HG03139 (cell line): ENCODE results near the gene ADAMTS4.
A peak's percentile ranks its signal among the peaks of the same experiment; 100 is the strongest.

ENCODE experiments used
- ATAC-seq: cut with Tn5 transposase; IDR thresholded peaks from one replicate; pipeline ENCODE4 v1.9.1; 2021; ENCODE audit not compliant: unreplicated experiment

ADAMTS4 gene

DNA sequence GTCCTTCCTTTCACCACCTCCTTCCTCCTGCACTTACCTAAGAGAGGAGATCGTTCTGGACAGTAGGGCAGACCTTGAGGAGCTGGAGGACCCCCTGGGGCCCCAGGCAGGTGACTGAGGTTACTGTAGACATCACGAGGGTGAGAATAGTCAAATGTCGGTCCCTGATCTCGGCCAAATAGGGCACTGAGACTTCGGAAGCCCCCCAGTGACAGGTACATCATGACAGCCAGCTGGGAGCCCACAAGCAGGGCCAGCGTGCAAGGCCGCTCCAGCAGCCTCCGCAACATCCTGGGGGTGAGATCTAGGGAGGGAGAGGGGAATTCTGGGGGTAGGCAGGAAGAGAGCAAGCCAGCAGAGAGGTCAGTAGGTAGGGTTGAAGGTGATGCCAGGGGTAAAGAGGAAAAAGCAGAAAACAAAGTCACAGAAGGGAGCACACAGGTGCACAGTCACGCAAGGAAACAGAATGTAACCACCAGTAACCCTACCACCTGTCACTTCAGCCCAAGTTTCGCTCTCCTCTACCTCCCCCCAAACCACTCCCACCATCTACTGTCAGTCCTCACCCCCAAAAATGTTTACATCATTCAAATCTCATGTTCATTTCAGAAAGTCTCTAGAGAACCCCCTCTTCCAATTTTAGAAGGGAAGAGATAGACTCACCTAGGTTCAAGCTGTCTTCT lies 22.9 kb downstream of the ADAMTS4 start:
- no peak for ATAC-seq

DNA sequence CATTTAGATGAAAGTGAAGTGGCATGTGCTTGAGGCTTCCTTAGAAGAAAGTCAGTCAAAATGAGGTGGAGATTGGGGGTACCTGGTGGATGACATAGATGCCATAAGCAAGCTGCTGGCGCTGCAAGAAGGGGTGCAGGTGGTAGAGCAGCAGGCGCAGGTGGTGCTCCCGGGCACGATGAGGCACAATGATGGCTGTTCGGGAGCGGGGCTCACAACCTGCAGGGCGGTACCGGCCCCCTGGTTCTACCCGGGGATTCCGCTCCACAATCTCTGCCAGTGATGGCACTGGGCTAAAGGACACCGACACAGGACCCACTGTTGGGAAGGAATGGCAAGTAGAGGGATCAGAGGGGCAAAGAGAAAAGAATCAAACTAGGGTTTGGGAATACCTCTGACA lies 23.9 kb downstream of the ADAMTS4 start:
- ATAC-seq, result no peak

DNA sequence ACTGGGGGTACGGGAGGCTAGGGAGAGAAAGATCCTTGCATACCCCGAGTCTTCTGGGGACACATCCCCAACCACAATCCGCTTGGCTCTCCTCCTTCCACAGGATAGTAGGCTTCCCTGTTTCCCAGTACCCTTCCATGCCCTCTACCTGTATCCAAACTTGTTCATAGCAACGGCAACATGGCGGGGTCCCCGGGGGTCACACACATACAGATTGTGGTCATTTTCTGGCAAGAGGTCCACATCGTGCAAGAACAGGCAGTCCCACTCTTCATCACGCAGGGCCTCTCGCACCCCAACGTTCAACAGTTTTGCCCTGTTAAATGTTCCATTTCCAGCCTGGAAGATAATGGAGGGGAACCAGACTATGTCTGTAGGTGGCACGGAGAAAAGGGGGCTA lies 25.1 kb downstream of the ADAMTS4 start:
- ATAC-seq, result no peak

DNA sequence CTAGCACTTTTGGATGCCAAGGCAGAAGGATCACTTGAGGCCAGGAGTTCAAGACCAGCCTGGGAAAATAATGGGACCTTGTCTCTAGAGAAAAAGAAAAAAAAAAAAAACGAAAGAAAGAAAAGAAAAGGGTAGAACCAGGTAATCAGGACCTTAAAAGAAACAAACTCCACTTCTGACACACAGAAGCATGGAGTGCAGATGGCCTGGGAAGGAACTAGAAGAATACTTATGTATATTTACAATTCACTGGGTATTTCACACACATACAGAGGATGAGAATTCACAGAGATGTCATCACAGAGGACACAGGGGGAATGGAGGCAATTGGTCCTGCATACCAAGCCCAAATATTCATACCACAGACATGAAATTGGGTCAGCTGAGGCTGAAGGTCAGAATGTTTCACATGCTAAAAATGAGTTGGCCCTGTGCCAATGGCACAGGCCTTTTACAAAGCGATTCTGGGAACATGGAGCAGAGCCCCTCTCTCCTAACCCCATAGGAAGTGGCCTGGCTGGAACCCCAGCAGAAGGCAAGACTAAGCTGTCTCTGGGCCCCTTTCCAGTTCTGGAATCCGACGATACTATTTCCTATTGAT lies 26.0 kb downstream of the ADAMTS4 start:
- no peak for ATAC-seq

DNA sequence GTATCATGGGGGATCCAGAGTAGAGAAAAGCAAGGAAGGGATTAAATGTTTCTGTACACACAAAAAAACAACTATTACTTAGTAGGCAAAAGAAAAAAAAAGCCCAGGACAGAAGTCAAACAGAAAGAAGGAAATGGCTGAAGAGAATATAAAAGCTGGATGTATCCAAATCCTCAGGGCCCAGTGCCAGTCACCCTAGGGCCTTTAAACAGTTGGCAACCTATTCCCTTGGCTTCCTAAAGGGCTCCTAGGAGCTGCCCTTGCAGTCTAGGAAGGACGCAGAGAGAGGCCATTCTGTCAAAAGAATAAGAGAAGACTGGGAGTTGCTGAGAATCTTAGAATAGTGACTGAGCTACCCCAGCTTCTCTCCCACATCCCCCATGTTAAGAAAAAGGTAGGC lies 26.5 kb downstream of the ADAMTS4 start:
- no peak for ATAC-seq

DNA sequence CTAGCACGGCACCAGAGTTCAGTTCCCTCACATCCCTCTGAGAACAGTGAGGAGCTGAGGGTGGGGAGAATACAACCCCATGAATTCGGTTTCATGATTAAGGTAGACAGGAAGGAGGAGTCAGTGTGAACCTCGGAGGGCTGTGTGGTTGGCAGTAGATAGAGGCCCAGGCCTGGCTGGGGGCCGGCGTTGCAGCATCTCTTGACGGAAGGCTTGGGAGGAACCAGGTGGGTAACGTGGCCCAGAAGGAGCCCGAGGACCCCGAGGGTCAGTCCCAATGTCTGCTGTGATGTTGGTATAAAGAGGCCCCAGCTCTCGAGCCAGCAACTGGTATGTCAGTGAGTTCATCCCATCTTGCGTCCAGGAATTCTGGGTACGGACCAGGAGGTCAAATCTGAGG lies 27.2 kb downstream of the ADAMTS4 start:
- ATAC-seq, result no peak

DNA sequence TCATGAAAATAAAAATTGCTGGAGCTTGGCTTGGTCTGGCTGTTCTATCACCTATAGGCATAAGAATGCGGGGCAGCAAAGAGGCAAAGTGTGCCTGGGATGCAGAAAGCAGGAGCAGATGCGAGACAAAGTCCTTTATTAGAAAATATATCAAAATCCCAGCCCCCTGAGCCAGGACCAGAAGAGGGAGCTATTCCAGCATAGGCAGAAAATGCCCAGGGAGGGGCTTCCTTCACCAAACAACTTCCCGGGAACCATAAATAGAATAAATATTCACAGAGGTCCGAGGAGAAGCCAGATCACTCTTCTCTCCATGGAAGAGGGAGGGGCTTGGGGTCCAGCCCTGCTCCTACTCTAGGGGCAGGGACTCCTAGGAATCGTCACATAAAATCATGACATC lies 27.7 kb downstream of the ADAMTS4 start:
- ATAC-seq, result no peak

DNA sequence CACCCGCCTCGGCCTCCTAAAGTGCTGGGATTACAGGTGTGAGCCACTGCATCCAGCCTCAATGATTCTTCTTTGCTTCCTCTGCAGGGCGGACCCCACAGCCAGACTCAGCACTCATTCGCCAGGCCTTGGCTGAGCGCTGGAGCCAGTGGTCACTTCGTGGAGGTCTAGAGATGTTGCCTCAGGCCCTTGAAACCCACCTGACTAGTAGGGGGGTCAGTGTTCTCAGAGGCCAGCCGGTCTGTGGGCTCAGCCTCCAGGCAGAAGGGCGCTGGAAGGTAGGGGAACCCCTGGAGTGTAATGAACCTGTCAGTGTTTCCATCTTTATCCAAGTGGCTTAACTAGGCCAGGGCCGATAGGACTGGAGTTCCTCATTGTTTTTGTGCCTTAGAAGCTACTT lies 29.9 kb downstream of the ADAMTS4 start:
- ATAC-seq, result no peak

DNA sequence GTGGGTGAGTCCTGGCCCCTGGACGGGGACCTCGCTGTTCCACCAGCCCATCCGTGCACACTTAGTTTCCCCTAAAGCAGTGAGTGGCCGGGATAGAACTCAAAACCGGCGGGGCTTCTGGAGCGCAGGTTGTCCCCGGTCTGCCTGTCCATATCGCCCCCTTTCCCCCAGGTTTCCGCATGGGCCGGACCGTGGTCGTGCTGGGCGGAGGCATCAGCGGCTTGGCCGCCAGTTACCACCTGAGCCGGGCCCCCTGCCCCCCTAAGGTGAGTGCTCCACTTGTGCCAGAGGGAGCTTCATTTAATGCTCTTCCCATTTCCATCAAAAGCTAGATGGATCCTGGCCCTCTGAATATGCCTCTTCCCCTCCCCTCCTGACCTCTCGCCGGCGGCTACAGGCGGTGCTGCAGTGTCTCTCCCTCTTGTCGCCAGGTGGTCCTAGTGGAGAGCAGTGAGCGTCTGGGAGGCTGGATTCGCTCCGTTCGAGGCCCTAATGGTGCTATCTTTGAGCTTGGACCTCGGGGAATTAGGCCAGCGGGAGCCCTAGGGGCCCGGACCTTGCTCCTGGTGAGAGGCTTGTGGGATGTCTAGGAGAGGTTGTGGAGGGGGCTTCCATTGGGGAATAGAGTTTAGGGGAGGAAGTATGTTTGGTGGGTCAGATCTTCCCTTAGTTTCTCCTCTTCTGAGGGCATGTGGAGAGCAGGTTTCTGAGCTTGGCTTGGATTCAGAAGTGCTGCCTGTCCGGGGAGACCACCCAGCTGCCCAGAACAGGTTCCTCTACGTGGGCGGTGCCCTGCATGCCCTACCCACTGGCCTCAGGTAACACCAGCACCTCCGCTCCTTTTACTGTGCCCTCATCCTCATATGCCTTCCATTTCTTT lies 31.9 kb downstream of the ADAMTS4 start:
- no peak for ATAC-seq

DNA sequence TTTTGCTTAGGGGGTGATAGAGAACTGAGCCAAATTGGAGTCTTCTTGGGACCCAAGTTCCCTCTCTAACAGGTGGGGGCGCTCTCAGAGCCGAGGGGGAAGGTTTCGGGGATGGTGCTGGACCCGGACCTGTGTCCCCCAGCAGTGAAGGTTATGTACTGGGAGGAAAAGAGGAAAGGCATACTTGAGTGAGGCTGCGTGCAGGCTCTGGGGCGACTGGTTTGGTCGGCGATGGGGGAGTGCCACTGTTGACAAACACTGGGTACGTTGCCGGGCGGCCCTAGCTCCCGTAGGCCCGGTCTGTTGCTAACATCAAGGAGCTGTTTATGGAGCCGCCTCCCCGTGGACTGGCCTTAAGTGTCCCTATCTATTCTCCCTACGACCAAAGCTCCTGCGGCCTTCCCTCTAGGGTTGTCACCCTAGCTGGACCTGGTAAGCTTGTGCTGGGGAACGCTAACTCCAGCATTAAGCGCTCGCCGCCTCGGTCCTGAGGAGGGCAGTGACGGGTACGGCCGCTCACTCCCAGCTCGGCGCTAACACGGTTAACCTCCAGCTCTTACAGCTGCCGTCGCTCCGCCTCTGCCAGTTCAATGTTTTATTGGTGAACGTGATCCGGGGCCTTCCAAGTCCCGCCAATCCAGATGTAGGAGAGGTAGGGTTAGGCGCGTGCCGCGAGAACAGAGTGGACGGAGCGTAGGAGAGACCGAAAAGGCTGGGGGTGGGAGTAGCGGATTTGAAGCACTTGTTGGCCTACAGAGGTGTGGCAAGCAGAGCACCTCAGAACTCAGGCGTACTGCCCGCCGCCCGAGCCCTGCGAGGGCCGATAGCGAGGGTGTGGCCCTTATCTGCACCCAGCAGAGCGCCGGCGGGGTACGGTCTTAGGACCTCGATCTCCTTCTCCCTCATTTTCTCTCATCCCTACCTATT lies 32.8 kb downstream of the ADAMTS4 start, which contains the start of gene PPOX:
PPOX (plus strand) TSS at position 685 of the 927 bp plus-strand sequence. CDS start 422 bp downstream, outside the sequence.
- ATAC-seq, result peak; percentile 92

DNA sequence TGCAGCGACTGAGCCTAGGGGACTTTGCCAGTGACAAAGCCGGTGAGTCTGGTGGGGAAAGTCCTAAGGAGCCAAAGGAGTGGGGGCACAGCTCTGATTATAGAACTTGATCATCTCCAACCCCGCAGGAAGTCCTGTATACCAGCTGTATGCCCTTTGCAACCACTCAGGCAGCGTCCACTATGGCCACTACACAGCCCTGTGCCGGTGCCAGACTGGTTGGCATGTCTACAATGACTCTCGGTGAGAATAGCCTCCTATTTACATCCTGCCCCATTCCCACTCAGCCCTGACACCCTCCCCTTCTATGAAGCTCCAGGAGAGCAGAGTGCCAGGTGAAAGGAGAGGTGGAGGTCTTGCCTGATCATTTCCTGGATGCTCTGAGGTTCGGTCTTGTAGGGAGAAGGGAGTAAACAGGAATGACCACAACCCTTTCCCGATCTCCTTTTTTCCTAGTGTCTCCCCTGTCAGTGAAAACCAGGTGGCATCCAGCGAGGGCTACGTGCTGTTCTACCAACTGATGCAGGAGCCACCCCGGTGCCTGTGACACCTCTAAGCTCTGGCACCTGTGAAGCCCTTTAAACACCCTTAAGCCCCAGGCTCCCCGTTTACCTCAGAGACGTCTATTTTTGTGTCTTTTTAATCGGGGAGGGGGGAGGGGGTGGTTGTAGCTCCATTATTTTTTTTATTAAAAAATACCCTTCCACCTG lies 33.8 kb downstream of the ADAMTS4 start:
- ATAC-seq, result no peak

DNA sequence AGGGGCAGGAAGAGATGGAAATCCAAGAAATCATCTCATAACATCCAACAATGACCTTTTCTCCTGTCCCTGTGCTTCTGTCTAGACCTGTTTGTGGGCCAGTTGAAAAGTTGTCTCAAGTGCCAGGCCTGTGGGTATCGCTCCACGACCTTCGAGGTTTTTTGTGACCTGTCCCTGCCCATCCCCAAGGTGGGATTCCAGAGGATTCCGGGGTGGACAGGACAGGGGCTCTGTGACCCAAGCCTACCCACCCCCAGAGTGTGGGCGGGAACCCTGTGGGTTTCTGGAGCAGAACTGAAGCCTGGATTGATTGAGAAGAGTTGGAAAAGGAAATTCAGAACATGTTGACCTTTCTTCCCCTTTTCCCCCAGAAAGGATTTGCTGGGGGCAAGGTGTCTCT lies 35.1 kb downstream of the ADAMTS4 start:
- no peak for ATAC-seq

DNA sequence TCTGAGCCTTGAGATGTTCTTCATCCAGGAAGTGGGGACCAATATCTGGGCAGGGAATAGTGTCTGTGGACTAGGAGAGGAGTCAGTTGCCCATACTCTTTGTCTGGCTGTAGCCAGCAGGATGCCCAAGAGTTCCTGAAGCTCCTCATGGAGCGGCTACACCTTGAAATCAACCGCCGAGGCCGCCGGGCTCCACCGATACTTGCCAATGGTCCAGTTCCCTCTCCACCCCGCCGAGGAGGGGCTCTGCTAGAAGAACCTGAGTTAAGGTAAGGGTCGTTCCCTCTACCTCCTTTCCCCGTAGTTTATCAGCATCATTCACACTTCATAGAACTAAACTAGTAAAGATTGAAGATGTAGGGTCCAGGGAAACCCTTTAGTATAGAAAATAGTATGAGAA lies 36.0 kb downstream of the ADAMTS4 start:
- no peak for ATAC-seq

DNA sequence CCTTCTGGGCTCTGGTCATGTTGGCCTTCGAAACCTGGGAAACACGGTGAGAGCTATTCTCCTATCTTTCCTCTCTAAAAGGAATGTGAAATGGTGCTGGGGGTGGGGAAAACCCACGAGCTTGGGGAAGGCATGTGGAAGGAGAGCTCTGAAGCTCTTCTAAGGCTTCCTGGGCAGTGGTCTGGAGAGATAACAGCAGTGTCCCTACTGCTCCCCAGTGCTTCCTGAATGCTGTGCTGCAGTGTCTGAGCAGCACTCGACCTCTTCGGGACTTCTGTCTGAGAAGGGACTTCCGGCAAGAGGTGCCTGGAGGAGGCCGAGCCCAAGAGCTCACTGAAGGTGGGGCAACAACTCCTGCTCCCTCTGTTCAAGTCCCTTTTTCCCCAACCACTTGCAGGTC lies 36.8 kb downstream of the ADAMTS4 start:
- ATAC-seq, result no peak

DNA sequence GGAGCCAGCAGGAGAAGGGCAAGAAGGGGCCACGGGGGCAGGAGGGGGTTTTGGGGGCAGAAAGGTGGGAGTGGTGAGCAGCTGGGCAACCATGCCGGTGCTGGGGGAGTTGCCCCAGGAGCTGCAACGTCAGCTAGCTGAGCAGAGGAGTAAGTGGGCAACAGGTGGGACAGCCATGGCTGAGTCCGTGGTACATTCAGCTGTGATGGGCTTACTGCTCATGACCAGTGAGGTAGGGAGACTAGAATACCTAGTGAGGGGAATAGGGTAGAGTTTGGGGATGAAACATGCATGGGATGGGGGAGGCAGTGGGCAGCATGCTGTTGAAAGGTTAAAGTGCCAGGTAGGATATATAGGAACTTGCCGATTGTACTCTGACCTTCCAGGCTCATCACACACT lies 37.2 kb downstream of the ADAMTS4 start:
- ATAC-seq, result no peak

DNA sequence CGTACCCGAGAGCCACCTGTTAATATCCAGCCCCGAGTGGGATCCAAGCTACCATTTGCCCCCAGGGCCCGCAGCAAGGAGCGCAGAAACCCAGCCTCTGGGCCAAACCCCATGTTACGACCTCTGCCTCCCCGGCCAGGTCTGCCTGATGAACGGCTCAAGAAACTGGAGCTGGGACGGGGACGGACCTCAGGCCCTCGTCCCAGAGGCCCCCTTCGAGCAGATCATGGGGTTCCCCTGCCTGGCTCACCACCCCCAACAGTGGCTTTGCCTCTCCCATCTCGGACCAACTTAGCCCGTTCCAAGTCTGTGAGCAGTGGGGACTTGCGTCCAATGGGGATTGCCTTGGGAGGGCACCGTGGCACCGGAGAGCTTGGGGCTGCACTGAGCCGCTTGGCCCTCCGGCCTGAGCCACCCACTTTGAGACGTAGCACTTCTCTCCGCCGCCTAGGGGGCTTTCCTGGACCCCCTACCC lies 38.1 kb downstream of the ADAMTS4 start:
- no peak for ATAC-seq

DNA sequence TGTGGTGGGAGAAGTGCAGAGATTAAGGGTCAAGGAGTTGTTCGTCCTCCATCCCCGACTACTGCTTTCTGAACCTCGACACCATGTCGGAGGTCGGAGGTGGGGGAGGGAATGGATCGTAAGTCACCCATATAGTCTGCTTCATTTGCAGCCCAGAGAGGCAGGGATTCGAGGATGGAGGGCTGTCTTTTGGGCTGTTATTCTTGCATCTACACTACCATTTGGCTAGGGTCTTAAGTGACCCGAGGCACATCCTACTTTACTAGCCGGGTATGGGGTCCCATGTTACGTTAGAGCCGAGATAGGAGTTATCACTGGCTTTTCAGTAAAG lies 39.0 kb downstream of the ADAMTS4 start:
- ATAC-seq, result no peak

DNA sequence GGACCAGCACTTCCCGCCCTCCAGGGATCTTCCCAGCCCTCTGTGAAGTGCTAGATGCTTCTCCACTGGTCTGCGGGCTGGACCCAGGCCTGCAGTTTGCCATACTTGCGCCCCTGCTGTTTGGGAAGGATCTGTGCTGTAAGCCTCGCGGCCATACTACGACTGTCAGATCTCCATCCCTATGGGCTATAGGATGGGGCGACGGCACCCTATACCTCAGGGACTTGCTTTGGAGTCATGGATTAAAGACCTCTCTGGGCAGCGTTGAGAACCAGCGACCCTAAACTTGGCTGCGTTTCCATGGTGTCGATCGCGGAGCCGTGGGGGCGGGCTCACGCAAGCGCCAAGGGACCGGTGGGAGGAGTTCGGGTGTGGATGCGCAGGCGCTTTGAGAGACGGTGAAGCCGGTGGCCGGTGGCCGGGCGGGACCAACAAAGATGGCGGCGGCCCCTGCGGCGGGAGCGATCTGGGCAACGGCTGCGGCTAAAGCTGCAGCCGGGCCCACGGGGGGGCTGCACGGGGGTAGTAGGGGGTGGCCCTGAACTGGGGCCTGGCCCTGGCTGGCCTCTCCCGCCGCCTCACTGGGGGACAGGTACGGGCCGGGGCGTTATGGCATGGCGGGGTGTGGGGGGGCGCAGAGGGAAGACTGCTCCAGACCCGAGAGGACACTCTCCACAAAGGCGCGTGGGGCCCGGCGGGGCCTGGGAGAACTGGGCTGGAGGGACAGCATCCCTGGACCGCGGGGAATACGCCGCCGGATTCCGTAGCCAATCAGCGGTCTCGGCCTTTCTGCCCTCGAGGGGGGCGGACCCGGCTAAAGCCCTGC lies 39.6 kb downstream of the ADAMTS4 start, which contains the start of gene USP21:
USP21 (plus strand) TSS at position 414 of the 826 bp plus-strand sequence. CDS start 1,141 bp downstream, outside the sequence.
- ATAC-seq, result peak; percentile 75

DNA sequence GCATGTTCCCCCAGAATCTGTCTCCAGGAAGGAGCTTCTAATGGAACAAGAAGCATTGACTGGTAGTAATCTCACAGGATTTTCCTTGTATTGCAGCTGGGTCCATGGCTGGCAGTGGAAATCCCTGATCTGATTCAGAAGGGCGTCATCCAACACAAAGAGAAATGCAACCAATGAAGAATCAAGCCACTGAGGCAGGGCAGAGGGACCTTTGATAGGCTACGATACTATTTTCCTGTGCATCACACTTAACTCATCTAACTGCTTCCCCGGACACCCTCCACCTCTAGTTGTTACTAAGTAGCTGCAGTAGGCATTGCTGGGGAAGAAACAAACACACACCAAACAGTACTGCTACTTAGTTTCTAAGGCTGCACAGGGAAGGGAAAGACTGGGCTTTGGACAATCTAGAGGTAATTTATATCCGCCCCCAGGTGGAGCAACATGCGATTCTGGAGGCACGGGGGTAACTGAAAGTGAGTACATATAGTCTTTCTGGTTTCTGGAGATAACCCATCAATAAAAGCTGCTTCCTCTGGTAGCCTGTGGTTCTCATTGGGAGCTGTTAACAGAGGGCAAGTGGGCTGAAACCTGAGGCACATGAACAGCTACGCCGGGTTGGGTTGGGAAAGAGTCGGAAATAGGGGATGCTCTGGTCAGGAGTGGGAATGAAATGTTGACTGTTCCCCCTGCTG lies 40.4 kb downstream of the ADAMTS4 start:
- ATAC-seq, result no peak
